ENCODE data around the gene CRY1. TPM values are rescaled to one million over a fixed set of nuclear protein-coding genes. Genes with fewer than 3 reads are reported as not detected.

The CRY1 gene
- total RNA-seq, 1 experiment from 2014 or later = 47.4 TPM

GRCh38 chr12:106975993-106976658, 117.2 kb downstream of the CRY1 start:
- DNase-seq (ENCODE audit: extremely low read depth, low read depth) = no peak

GRCh38 chr12:106975098-106975497, 118.3 kb downstream of the CRY1 start:
- DNase-seq (ENCODE audit: extremely low read depth, low read depth) = no peak

- no peak for DNase-seq (ENCODE audit: extremely low read depth, low read depth)
Observed at GRCh38 chr12:106974511-106974910, 118.8 kb downstream of the CRY1 start.

GRCh38 chr12:106973545-106973944, 119.8 kb downstream of the CRY1 start:
- DNase-seq (ENCODE audit: extremely low read depth, low read depth) = no peak

- DNase-seq (ENCODE audit: extremely low read depth, low read depth) = no peak
Observed at GRCh38 chr12:106971065-106971464, 122.3 kb downstream of the CRY1 start.

- no peak for DNase-seq (ENCODE audit: extremely low read depth, low read depth)
Observed at GRCh38 chr12:106964526-106964925, 128.8 kb downstream of the CRY1 start.

GRCh38 chr12:106962286-106962685, 131.1 kb downstream of the CRY1 start:
- DNase-seq (ENCODE audit: extremely low read depth, low read depth) = no peak

- no peak for DNase-seq (ENCODE audit: extremely low read depth, low read depth)
Observed at GRCh38 chr12:106960443-106960842, 132.9 kb downstream of the CRY1 start.

GRCh38 chr12:106957583-106957982, 135.8 kb downstream of the CRY1 start:
- DNase-seq (ENCODE audit: extremely low read depth, low read depth) = no peak

- DNase-seq (ENCODE audit: extremely low read depth, low read depth) = peak; percentile 47
Observed at GRCh38 chr12:106956048-106956578, 137.2 kb downstream of the CRY1 start.

GRCh38 chr12:106955377-106956047, 137.8 kb downstream of the CRY1 start, which contains the start of gene TMEM263:
TSS of gene TMEM263 (plus strand) at chr12:106955907. CDS start at chr12:106967117, 11,210 bp downstream.
- DNase-seq (ENCODE audit: extremely low read depth, low read depth) = peak; percentile 90

GRCh38 chr12:106954462-106955376, 138.6 kb downstream of the CRY1 start:
- no peak for DNase-seq (ENCODE audit: extremely low read depth, low read depth)

- no peak for DNase-seq (ENCODE audit: extremely low read depth, low read depth)
Observed at GRCh38 chr12:106953352-106954250, 139.7 kb downstream of the CRY1 start.

- no peak for DNase-seq (ENCODE audit: extremely low read depth, low read depth)
Observed at GRCh38 chr12:106950591-106950990, 142.8 kb downstream of the CRY1 start.

- DNase-seq (ENCODE audit: extremely low read depth, low read depth) = no peak
Observed at GRCh38 chr12:106947461-106947860, 145.9 kb downstream of the CRY1 start.

GRCh38 chr12:106945261-106945851, 148.0 kb downstream of the CRY1 start:
- no peak for DNase-seq (ENCODE audit: extremely low read depth, low read depth)

GRCh38 chr12:106942775-106943174, 150.6 kb downstream of the CRY1 start:
- DNase-seq (ENCODE audit: extremely low read depth, low read depth) = no peak

GRCh38 chr12:106941481-106942156, 151.7 kb downstream of the CRY1 start:
- no peak for DNase-seq (ENCODE audit: extremely low read depth, low read depth)

Data from NCI-H460 (cell line).